Liver (tissue), 9 donors: Measurements from ENCODE around the gene SLC4A5. TPM values are rescaled to one million over a fixed set of nuclear protein-coding genes. Genes with fewer than 3 reads are reported as not detected.

ENCODE experiments used
- DNase-seq: peaks from one replicate; pipeline ENCODE4 v3.0.0-alpha.2; 2017; ENCODE audit warnings: low spot score
- H3K27ac ChIP-seq, 2 donors: one replicate each; pipeline ENCODE4 v1.7.0; 2013; ENCODE audit warnings: inconsistent platforms in 2 of 2, low read length in 2 of 2, control low read depth in 1 of 2, low read depth in 1 of 2, mild to moderate bottlenecking in 1 of 2
- H3K27me3 ChIP-seq, 4 donors: one replicate each; pipeline versions ENCODE4 v1.6.1 to v1.7.0; 2013; ENCODE audit warnings: low read length in 3 of 4, inconsistent platforms in 1 of 4, mild to moderate bottlenecking in 1 of 4, moderate library complexity in 1 of 4; ENCODE audit not compliant: control insufficient read depth in 4 of 4, insufficient read depth in 4 of 4
- H3K36me3 ChIP-seq, 4 donors: one replicate each; pipeline versions ENCODE4 v1.6.1 to v1.7.0; 2013; ENCODE audit warnings: low read length in 3 of 4, mild to moderate bottlenecking in 3 of 4, low read depth in 1 of 4, moderate library complexity in 1 of 4; ENCODE audit not compliant: control insufficient read depth in 4 of 4, insufficient read depth in 3 of 4
- H3K4me1 ChIP-seq, 4 donors: one replicate each; pipeline versions ENCODE4 v1.6.1 to v1.7.0; 2013; ENCODE audit warnings: low read length in 3 of 4, mild to moderate bottlenecking in 3 of 4, moderate library complexity in 1 of 4; ENCODE audit not compliant: control insufficient read depth in 4 of 4, insufficient read depth in 4 of 4
- H3K4me3 ChIP-seq, 3 donors: one replicate each; pipeline versions ENCODE4 v1.6.1 to v1.7.0; 2013; ENCODE audit warnings: low read length in 3 of 3, control low read depth in 1 of 3, low read depth in 1 of 3, mild to moderate bottlenecking in 1 of 3
- H3K9ac ChIP-seq, 2 donors: one replicate each; pipeline ENCODE4 v1.7.0; 2013; ENCODE audit warnings: low read length in 2 of 2, mild to moderate bottlenecking in 2 of 2, moderate library complexity in 2 of 2, control low read depth in 1 of 2, low read depth in 1 of 2
- H3K9me3 ChIP-seq, 4 donors: one replicate each; pipeline versions ENCODE4 v1.6.1 to v1.7.0; 2013; ENCODE audit warnings: low read length in 3 of 4; ENCODE audit not compliant: control insufficient read depth in 4 of 4
- CTCF ChIP-seq: fragments of 150-350 bp; IDR thresholded peaks from 2 replicates; pipeline ENCODE4 v1.5.1; 2017; ENCODE audit warnings: improper control_type of control experiment, low read depth, low read length; ENCODE audit not compliant: missing input control
- FOXA1 ChIP-seq: IDR thresholded peaks from 2 replicates; pipeline ENCODE4 v1.6.1; 2016; ENCODE audit warnings: antibody characterized with exemption
- FOXA2 ChIP-seq: IDR thresholded peaks from 2 replicates; pipeline ENCODE4 v1.6.1; 2016; ENCODE audit warnings: antibody characterized with exemption
- GABPA ChIP-seq, 2 donors: IDR thresholded peaks in 1 of 2; conservative IDR thresholded peaks in 1 of 2; 2 replicates each; pipeline ENCODE4 v1.6.1; 2016; ENCODE audit warnings: antibody characterized with exemption in 2 of 2, mild to moderate bottlenecking in 1 of 2, moderate library complexity in 1 of 2
- HNF4G ChIP-seq: IDR thresholded peaks from 2 replicates; pipeline ENCODE4 v1.6.1; 2016; ENCODE audit warnings: antibody characterized with exemption
- JUND ChIP-seq, 2 donors: IDR thresholded peaks; 2 replicates each; pipeline ENCODE4 v1.6.1; 2016; ENCODE audit warnings: antibody characterized with exemption in 2 of 2
- MAX ChIP-seq: IDR thresholded peaks from 2 replicates; pipeline ENCODE4 v1.6.1; 2016; ENCODE audit warnings: antibody characterized with exemption
- NR2F2 ChIP-seq: IDR thresholded peaks from 2 replicates; pipeline ENCODE4 v1.6.1; 2016; ENCODE audit warnings: antibody characterized with exemption
- RAD21 ChIP-seq, 2 donors: IDR thresholded peaks; 2 replicates each; pipeline ENCODE4 v1.6.1; 2016; ENCODE audit warnings: antibody characterized with exemption in 2 of 2, mild to moderate bottlenecking in 2 of 2
- REST ChIP-seq: IDR thresholded peaks from 2 replicates; pipeline ENCODE4 v1.6.1; 2016; ENCODE audit warnings: antibody characterized with exemption, mild to moderate bottlenecking
- RXRA ChIP-seq, 2 donors: IDR thresholded peaks; 2 replicates each; pipeline ENCODE4 v1.6.1; 2017 to 2018; ENCODE audit warnings: antibody characterized with exemption in 2 of 2, mild to moderate bottlenecking in 1 of 2
- TAF1 ChIP-seq: conservative IDR thresholded peaks from 2 replicates; pipeline ENCODE4 v1.6.1; 2016; ENCODE audit warnings: antibody characterized with exemption, mild to moderate bottlenecking
- YY1 ChIP-seq: IDR thresholded peaks from 2 replicates; pipeline ENCODE4 v1.6.1; 2016; ENCODE audit warnings: antibody characterized with exemption, mild to moderate bottlenecking
- ZBTB33 ChIP-seq: IDR thresholded peaks from 2 replicates; pipeline ENCODE4 v1.6.1; 2016; ENCODE audit warnings: antibody characterized with exemption
- WGBS: extraction: QIAGEN DNeasy Blood & Tissue Kit; methylation state at CpG from one replicate; pipeline ENCODE4 v1.1.7; 2013; 5-methylcytosine and 5-hydroxymethylcytosine counted together
- polyA plus RNA-seq, 2 donors: library from polyadenylated mRNA; stranded (reverse) in 1 of 2; unstranded in 1 of 2; fragments of 200-250 nt in 1 of 2; fragments of >200 nt in 1 of 2; fragmentation: Nextera tagmentation in 1 of 2; extraction: Ambion mirVana in 1 of 2; gene quantifications; one replicate each; pipeline versions ENCODE4 v1.2.1 to v1.2.3, GENCODE V29; 2013 to 2015
- total RNA-seq, 2 donors: library from RNA; depleted of rRNA; stranded (reverse); fragments of >200 nt; gene quantifications; one replicate each; pipeline ENCODE4 v1.2.3, GENCODE V29; 2014
- TF ChIP-seq, protein P1 (sequence below): IDR thresholded peaks from 2 replicates; pipeline ENCODE4 v1.6.1; 2016; ENCODE audit warnings: antibody characterized with exemption
- donor health status: healthy.
- donor health status: healthy.
- donor health status: healthy.
- donor health status: healthy.
- donor health status: healthy.

The SLC4A5 gene
- total and polyA plus RNA-seq, 4 donors, result 0.12 to 0.50 (median 0.29) TPM

DNA sequence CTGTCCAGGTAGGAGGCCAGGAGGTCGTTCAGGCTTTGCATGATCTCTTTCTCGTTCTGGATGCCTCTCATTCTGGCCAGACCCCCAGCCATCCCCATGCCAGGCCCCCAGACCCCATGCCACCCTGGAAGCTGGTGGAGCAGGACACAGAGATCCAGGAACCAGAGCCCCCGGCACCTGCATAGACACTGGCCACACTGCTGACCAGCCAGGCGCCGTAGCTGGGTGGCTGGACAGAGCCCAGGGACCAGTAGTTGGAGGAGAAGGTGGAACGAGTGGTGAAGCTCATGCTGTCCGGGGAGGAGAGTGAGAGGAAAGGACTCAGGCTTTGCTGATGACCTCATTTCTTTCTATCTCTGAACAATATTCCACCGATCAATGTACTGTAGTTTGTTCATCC, 35.5 kb downstream of the SLC4A5 start (continued):
- TF ChIP-seq RAD21 (IDR thresholded peaks at IDR 0.05) (no peak), RXRA (IDR thresholded peaks at IDR 0.05) (no peak), MAX (no peak), NR2F2 (no peak)

DNA sequence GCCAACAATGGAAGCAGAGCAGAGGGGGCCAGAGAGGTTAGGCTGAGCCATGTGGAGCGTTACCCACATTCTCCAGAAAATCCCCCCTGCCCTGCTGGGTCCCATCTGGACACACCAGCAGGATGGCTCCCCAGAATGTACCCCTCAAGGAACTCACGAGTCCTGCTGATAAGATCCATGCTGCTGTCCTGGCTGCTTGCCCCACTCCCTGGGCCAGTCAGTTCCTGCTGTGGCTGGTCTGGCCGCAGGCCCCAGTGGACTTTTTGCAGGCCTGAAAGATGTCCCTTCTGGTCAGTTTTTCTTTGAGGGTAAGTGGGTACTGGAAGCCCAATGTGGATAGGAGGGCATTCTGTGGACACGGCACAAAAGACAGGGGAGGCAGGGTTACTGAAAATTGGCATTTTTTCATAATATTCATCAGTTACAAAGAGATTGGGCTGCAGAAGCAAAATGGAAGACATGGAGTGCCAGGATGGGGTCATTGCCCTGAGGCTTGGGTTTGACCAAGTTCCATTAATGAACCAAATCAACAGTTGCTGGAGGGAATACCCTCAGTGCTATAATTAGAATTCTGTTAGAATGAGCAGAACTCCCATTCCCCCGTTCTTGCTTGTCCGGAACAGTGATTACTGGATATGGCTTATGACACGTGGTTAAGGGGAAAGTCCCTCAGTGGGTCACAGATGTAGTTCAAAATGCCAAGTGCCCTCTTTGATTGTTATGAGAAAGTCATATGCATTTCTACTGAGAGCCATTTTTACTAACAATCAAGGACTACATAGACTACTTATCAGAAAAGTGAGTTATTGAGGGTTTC, 38.7 kb downstream of the SLC4A5 start:
- Histone ChIP-seq H3K27me3 (no peaks in the 10 kb centered on the region), H3K36me3 (no peaks in the 10 kb centered on the region), H3K4me1 (no peaks in the 10 kb centered on the region), H3K4me3 (no peak overlapping the region), H3K27ac (no peak overlapping the region), H3K9me3 (no peaks in the 10 kb centered on the region), H3K9ac (no peak overlapping the region)
- TF ChIP-seq JUND (IDR thresholded peaks at IDR 0.05) (no peak), RAD21 (IDR thresholded peaks at IDR 0.05) (no peak), HNF4G (no peak), ZBTB33 (no peak), RXRA (IDR thresholded peaks at IDR 0.05) (no peak), GABPA (IDR thresholded peaks at IDR 0.05 in 1 of 2, conservative IDR thresholded peaks at IDR 0.05 in 1 of 2) (no peak), MAX (no peak), REST (no peak), YY1 (no peak), TAF1 (no peak)
- TF ChIP-seq, protein P1, sequence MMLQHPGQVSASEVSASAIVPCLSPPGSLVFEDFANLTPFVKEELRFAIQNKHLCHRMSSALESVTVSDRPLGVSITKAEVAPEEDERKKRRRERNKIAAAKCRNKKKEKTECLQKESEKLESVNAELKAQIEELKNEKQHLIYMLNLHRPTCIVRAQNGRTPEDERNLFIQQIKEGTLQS, result no peak
- no peak for DNase-seq
- 86% methylated on average over 7 of the region's 7 CpGs for WGBS

DNA sequence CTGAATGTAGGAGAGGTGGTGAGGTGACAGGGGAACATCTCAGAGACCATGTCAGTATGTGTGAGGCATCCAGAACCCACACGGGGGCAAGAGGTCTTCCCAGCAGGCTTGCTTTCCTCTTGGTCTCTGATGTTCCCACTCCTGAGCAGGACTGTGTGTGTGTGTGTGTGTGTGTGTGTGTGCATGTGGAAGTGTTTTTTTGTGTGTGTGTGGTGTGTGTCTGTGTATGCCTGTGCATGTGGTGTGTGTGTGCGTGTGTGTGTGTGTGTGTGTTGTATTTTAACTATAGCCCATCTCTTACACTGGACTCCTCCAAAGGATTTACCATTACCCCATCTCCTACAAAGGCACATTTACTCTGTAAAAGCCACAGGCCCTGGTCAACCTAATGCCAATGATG, 40.4 kb downstream of the SLC4A5 start:
- no peak overlapping the region for H3K4me3 ChIP-seq
- no peak overlapping the region for H3K9ac ChIP-seq
- H3K9me3 ChIP-seq, result no peaks in the 10 kb centered on the region
- DNase-seq, result no peak
- no peaks in the 10 kb centered on the region for H3K27me3 ChIP-seq
- 90% methylated on average over 2 of the region's 2 CpGs for WGBS
- no peaks in the 10 kb centered on the region for H3K36me3 ChIP-seq
- H3K4me1 ChIP-seq, result no peaks in the 10 kb centered on the region
- H3K27ac ChIP-seq, result no peak overlapping the region
- no peak for TF ChIP-seq GABPA (IDR thresholded peaks at IDR 0.05 in 1 of 2, conservative IDR thresholded peaks at IDR 0.05 in 1 of 2)
- no peak for TF ChIP-seq HNF4G
- TF ChIP-seq CTCF, result no peak
- no peak for TF ChIP-seq RXRA (IDR thresholded peaks at IDR 0.05)
- TF ChIP-seq FOXA1, result no peak
- no peak for TF ChIP-seq MAX
- TF ChIP-seq TAF1, result no peak
- no peak for TF ChIP-seq JUND (IDR thresholded peaks at IDR 0.05)
- no peak for TF ChIP-seq FOXA2
- TF ChIP-seq NR2F2, result no peak
- TF ChIP-seq REST, result no peak
- TF ChIP-seq YY1, result no peak
